Body of pancreas (tissue), 4 donors: ENCODE measurements around the gene NOC2L.

Experiments
- POLR2A ChIP-seq, 3 donors: fragments of 450-650 bp; IDR thresholded peaks; one replicate each; pipeline ENCODE4 v1.6.1; 2016; ENCODE audit warnings: antibody characterized with exemption in 3 of 3, mild to moderate bottlenecking in 2 of 3
- TF ChIP-seq, protein P1 (sequence below), 7 experiments: fragments of 450-650 bp in 4 of 7; fragments of 200-600 bp in 3 of 7; sonication (generic) in 3 of 7; IDR thresholded peaks; one replicate each; pipeline ENCODE4 v1.5.1; 2016 to 2019; ENCODE audit warnings: antibody characterized with exemption in 7 of 7

DNA sequence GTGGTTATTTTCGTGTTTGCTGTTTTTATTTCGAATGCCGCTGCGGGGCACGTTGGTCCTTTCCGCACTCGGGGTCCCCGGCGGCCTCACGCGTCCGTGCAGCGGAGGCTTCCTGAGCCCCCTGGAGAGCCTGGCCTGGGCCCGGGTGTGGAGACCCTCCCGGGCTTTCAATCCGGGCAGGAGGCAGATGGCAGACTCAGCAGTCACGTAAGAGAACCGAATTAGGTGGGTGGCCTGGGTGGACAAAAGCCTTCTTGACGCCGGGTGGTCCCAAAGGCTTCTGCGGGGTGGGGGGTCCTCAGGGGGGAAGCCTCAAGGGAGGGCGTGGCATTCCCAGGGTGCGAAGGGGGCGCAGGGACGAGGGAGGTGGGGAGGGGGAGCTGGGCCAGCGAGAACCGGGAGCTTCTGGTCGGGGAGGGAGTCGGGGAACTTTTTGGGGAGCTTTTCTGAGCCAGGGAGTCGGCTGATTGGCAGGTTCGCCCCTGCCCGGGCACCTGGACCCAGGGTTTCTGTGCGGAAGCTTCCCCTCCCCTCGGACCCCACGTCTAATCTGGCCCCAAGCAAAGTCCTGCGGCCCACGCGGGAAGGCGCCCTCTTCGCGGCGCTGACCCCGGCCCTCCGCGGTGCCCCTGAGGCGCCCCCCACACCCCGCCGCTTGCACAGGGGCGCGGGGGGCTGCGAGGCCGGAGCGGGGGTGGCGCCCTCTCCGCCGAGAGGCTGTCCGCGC, 42.2 kb upstream of the NOC2L start:
- TF ChIP-seq, protein P1, sequence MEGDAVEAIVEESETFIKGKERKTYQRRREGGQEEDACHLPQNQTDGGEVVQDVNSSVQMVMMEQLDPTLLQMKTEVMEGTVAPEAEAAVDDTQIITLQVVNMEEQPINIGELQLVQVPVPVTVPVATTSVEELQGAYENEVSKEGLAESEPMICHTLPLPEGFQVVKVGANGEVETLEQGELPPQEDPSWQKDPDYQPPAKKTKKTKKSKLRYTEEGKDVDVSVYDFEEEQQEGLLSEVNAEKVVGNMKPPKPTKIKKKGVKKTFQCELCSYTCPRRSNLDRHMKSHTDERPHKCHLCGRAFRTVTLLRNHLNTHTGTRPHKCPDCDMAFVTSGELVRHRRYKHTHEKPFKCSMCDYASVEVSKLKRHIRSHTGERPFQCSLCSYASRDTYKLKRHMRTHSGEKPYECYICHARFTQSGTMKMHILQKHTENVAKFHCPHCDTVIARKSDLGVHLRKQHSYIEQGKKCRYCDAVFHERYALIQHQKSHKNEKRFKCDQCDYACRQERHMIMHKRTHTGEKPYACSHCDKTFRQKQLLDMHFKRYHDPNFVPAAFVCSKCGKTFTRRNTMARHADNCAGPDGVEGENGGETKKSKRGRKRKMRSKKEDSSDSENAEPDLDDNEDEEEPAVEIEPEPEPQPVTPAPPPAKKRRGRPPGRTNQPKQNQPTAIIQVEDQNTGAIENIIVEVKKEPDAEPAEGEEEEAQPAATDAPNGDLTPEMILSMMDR (IDR thresholded peaks at IDR 0.05), result no peak
- no peak for TF ChIP-seq POLR2A (IDR thresholded peaks at IDR 0.05)
